Uterus (tissue), 2 donors: Measurements from ENCODE around the gene AP3B1.

Source experiments
- POLR2A ChIP-seq, 2 donors: fragments of 450-650 bp; IDR thresholded peaks; one replicate each; pipeline ENCODE4 v1.6.1; 2016; ENCODE audit warnings: antibody characterized with exemption in 2 of 2, mild to moderate bottlenecking in 1 of 2, moderate library complexity in 1 of 2
- TF ChIP-seq, protein P1 (sequence below), 4 experiments: fragments of 200-600 bp in 2 of 4; fragments of 450-650 bp in 2 of 4; sonication (generic) in 2 of 4; IDR thresholded peaks; one replicate each; pipeline ENCODE4 v1.5.1; 2016 to 2019; ENCODE audit warnings: antibody characterized with exemption in 4 of 4, mild to moderate bottlenecking in 2 of 4, moderate library complexity in 1 of 4

DNA sequence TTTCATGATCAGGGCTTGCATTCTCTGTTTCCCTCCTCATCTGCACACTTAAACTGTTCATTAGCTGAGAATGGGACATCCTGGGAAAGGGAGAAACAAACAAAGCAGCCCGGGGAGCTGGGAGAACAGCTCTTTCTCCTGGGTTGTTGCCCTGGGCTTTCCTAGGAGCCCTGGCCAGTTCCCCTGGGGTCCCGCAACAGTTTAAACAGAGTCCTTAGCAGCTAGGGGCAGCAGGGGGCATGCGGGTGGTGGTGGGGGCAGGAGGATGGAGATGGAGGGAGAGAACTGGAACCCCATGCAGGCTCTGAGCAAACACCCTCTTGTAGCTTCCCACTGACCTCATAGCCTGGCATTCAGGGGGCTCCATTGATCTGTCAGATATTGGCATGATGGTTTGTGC lies 309.3 kb downstream of the AP3B1 start:
- TF ChIP-seq, protein P1, sequence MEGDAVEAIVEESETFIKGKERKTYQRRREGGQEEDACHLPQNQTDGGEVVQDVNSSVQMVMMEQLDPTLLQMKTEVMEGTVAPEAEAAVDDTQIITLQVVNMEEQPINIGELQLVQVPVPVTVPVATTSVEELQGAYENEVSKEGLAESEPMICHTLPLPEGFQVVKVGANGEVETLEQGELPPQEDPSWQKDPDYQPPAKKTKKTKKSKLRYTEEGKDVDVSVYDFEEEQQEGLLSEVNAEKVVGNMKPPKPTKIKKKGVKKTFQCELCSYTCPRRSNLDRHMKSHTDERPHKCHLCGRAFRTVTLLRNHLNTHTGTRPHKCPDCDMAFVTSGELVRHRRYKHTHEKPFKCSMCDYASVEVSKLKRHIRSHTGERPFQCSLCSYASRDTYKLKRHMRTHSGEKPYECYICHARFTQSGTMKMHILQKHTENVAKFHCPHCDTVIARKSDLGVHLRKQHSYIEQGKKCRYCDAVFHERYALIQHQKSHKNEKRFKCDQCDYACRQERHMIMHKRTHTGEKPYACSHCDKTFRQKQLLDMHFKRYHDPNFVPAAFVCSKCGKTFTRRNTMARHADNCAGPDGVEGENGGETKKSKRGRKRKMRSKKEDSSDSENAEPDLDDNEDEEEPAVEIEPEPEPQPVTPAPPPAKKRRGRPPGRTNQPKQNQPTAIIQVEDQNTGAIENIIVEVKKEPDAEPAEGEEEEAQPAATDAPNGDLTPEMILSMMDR (IDR thresholded peaks at IDR 0.05) = no peak
- no peak for TF ChIP-seq POLR2A (IDR thresholded peaks at IDR 0.05)
